GM08714 (cell line): ENCODE data around the gene NIPSNAP3A.
A peak's percentile ranks its signal among the peaks of the same experiment; 100 is the strongest.
"Not testable (repeated sequence)": the region's sequence is repeated elsewhere in the genome, so short reads cannot be mapped to it uniquely, and the experiment has no call there.

Experiments used
- H3K4me3 ChIP-seq: fragments of 200-500 bp; sonication (Bioruptor generic); 2 replicates; pipeline ENCODE4 v1.5.1; 2014; ENCODE audit warnings: mild to moderate bottlenecking, low read length, inconsistent platforms
- ZNF274 ChIP-seq: IDR thresholded peaks from 2 replicates; pipeline ENCODE4 v1.6.1; 2012; ENCODE audit warnings: mild to moderate bottlenecking, low read depth, low read length

Gene NIPSNAP3A

GRCh38 chr9:104747565-104748358 lies at the start of gene NIPSNAP3A:
NIPSNAP3A (plus strand) TSS chr9:104747683; CDS start chr9:104747793, 110 bp downstream.
- H3K4me3 ChIP-seq: peak within 1 kb of the TSS; percentile 94
- no peak for TF ChIP-seq ZNF274

- TF ChIP-seq ZNF274: no peak
These were observed 47.2 kb upstream of the NIPSNAP3A start for GRCh38 chr9:104700306-104700705.

GRCh38 chr9:104708737-104709136 lies 38.7 kb upstream of the NIPSNAP3A start:
- not testable (repeated sequence) for H3K4me3 ChIP-seq

More at GRCh38 chr9:104700306-104700705, 47.2 kb upstream of the NIPSNAP3A start:
- no peak overlapping the region for H3K4me3 ChIP-seq

- no peak overlapping the region for H3K4me3 ChIP-seq
- TF ChIP-seq ZNF274: no peak
These were observed 35.9 kb upstream of the NIPSNAP3A start for GRCh38 chr9:104711604-104712003.

GRCh38 chr9:104725014-104725413 lies 22.5 kb upstream of the NIPSNAP3A start:
- no peak for TF ChIP-seq ZNF274
- no peak overlapping the region for H3K4me3 ChIP-seq

GRCh38 chr9:104738452-104738851 lies 9.0 kb upstream of the NIPSNAP3A start:
- no peak overlapping the region for H3K4me3 ChIP-seq
- TF ChIP-seq ZNF274: no peak

GRCh38 chr9:104740621-104741020 lies 6.9 kb upstream of the NIPSNAP3A start:
- TF ChIP-seq ZNF274: no peak
- H3K4me3 ChIP-seq: no peak overlapping the region

GRCh38 chr9:104743376-104743985 lies 4.0 kb upstream of the NIPSNAP3A start:
- no peak for TF ChIP-seq ZNF274
- no peak overlapping the region for H3K4me3 ChIP-seq

GRCh38 chr9:104745852-104746251 lies 1.6 kb upstream of the NIPSNAP3A start:
- H3K4me3 ChIP-seq: no peak overlapping the region
- no peak for TF ChIP-seq ZNF274

- TF ChIP-seq ZNF274: no peak
- H3K4me3 ChIP-seq: no peak overlapping the region
These were observed 1.2 kb upstream of the NIPSNAP3A start for GRCh38 chr9:104746285-104746684.

GRCh38 chr9:104746798-104747197 lies 685 bp upstream of the NIPSNAP3A start:
- TF ChIP-seq ZNF274: no peak
- peak overlapping the region; percentile 94 for H3K4me3 ChIP-seq

GRCh38 chr9:104747245-104747564 lies 278 bp upstream of the NIPSNAP3A start:
- peak overlapping the region; percentile 94 for H3K4me3 ChIP-seq
- no peak for TF ChIP-seq ZNF274

GRCh38 chr9:104748359-104749031 lies 1.0 kb downstream of the NIPSNAP3A start:
- TF ChIP-seq ZNF274: no peak
- H3K4me3 ChIP-seq: peak overlapping the region; percentile 94

GRCh38 chr9:104750185-104750767 lies 2.8 kb downstream of the NIPSNAP3A start:
- H3K4me3 ChIP-seq: no peak overlapping the region
- TF ChIP-seq ZNF274: no peak

- no peak for TF ChIP-seq ZNF274
These were observed 11.5 kb downstream of the NIPSNAP3A start for GRCh38 chr9:104758974-104759373.

GRCh38 chr9:104765138-104765537 lies 17.7 kb downstream of the NIPSNAP3A start:
- H3K4me3 ChIP-seq: no peak overlapping the region; the same call in 1 of the 2 replicates
- TF ChIP-seq ZNF274: no peak

More at GRCh38 chr9:104758974-104759373, 11.5 kb downstream of the NIPSNAP3A start:
- H3K4me3 ChIP-seq: no peak overlapping the region
